Activated T-cell treated with anti-CD3 and anti-CD28 coated beads, Interleukin-2, amount 50 U/mL, for 24 hours (primary cell): ENCODE results near the gene CNTNAP2.

Experiments
- DNase-seq: peaks from one replicate; pipeline ENCODE4 v3.0.0-alpha.2; 2020
- H3K27ac Mint-ChIP-seq: 2 replicates; pipeline ENCODE4 v1.8.0; 2020; ENCODE audit warnings: mild to moderate bottlenecking, mixed read lengths
- H3K27me3 Mint-ChIP-seq: 2 replicates; pipeline ENCODE4 v1.8.0; 2020; ENCODE audit warnings: mixed read lengths
- H3K36me3 Mint-ChIP-seq: 2 replicates; pipeline ENCODE4 v1.8.0; 2020; ENCODE audit warnings: low read depth, mixed read lengths
- H3K4me1 Mint-ChIP-seq: 2 replicates; pipeline ENCODE4 v1.8.0; 2020; ENCODE audit warnings: low read depth, mixed read lengths
- H3K4me3 Mint-ChIP-seq: 2 replicates; pipeline ENCODE4 v1.8.0; 2020; ENCODE audit warnings: mild to moderate bottlenecking, moderate library complexity, mixed read lengths
- H3K9me3 Mint-ChIP-seq: 2 replicates; pipeline ENCODE4 v1.8.0; 2020; ENCODE audit warnings: mixed read lengths

Gene CNTNAP2

GRCh38 chr7:148260599-148260998 lies 2144.0 kb downstream of the CNTNAP2 start:
- DNase-seq = no peak
- H3K27me3 Mint-ChIP-seq = peaks cover 19% of the 10 kb centered on the region
- H3K9me3 Mint-ChIP-seq = no peaks in the 10 kb centered on the region
- H3K4me3 Mint-ChIP-seq = no peak overlapping the region
- no peak overlapping the region for H3K27ac Mint-ChIP-seq
- peaks cover 10% of the 10 kb centered on the region for H3K4me1 Mint-ChIP-seq
- no peaks in the 10 kb centered on the region for H3K36me3 Mint-ChIP-seq

- H3K4me1 Mint-ChIP-seq = peaks cover 10% of the 10 kb centered on the region
- H3K4me3 Mint-ChIP-seq = no peak overlapping the region
- DNase-seq = no peak
- no peaks in the 10 kb centered on the region for H3K9me3 Mint-ChIP-seq
- no peaks in the 10 kb centered on the region for H3K36me3 Mint-ChIP-seq
- H3K27me3 Mint-ChIP-seq = peaks cover 19% of the 10 kb centered on the region
- no peak overlapping the region for H3K27ac Mint-ChIP-seq
Observed at GRCh38 chr7:148261523-148261922, 2144.9 kb downstream of the CNTNAP2 start.

GRCh38 chr7:148261996-148262688 lies 2145.5 kb downstream of the CNTNAP2 start:
- no peak overlapping the region for H3K27ac Mint-ChIP-seq
- H3K4me3 Mint-ChIP-seq = peak overlapping the region; percentile 18
- DNase-seq = no peak
- H3K27me3 Mint-ChIP-seq = peaks cover 19% of the 10 kb centered on the region
- no peaks in the 10 kb centered on the region for H3K9me3 Mint-ChIP-seq
- peaks cover 10% of the 10 kb centered on the region for H3K4me1 Mint-ChIP-seq
- no peaks in the 10 kb centered on the region for H3K36me3 Mint-ChIP-seq

GRCh38 chr7:148262721-148263229 lies 2146.2 kb downstream of the CNTNAP2 start:
- Mint-ChIP-seq H3K36me3 (no peaks in the 10 kb centered on the region), H3K27me3 (peaks cover 15% of the 10 kb centered on the region), H3K9me3 (no peaks in the 10 kb centered on the region), H3K4me1 (peaks cover 10% of the 10 kb centered on the region), H3K4me3 (peak overlapping the region; percentile 18), H3K27ac (no peak overlapping the region)
- peak; percentile 80 for DNase-seq

GRCh38 chr7:148264933-148265557 lies 2148.4 kb downstream of the CNTNAP2 start:
- DNase-seq = no peak
- no peak overlapping the region for H3K4me3 Mint-ChIP-seq
- no peaks in the 10 kb centered on the region for H3K36me3 Mint-ChIP-seq
- H3K4me1 Mint-ChIP-seq = peaks cover 10% of the 10 kb centered on the region
- no peaks in the 10 kb centered on the region for H3K9me3 Mint-ChIP-seq
- H3K27ac Mint-ChIP-seq = no peak overlapping the region
- peaks cover 15% of the 10 kb centered on the region for H3K27me3 Mint-ChIP-seq

GRCh38 chr7:148265896-148266295 lies 2149.3 kb downstream of the CNTNAP2 start:
- Mint-ChIP-seq H3K36me3 (no peaks in the 10 kb centered on the region), H3K9me3 (no peaks in the 10 kb centered on the region), H3K27ac (no peak overlapping the region), H3K4me3 (no peak overlapping the region), H3K27me3 (peaks cover 15% of the 10 kb centered on the region), H3K4me1 (peaks cover 10% of the 10 kb centered on the region)
- DNase-seq = no peak

GRCh38 chr7:148266795-148267194 lies 2150.2 kb downstream of the CNTNAP2 start:
- DNase-seq = no peak
- Mint-ChIP-seq H3K4me1 (peaks cover 10% of the 10 kb centered on the region), H3K36me3 (no peaks in the 10 kb centered on the region), H3K27me3 (peaks cover 11% of the 10 kb centered on the region), H3K9me3 (no peaks in the 10 kb centered on the region), H3K4me3 (no peak overlapping the region), H3K27ac (no peak overlapping the region)

GRCh38 chr7:148270576-148270975 lies 2154.0 kb downstream of the CNTNAP2 start:
- H3K36me3 Mint-ChIP-seq = no peaks in the 10 kb centered on the region
- no peak for DNase-seq
- H3K4me1 Mint-ChIP-seq = no peaks in the 10 kb centered on the region
- no peak overlapping the region for H3K4me3 Mint-ChIP-seq
- peaks cover 12% of the 10 kb centered on the region for H3K27me3 Mint-ChIP-seq
- H3K9me3 Mint-ChIP-seq = no peaks in the 10 kb centered on the region
- H3K27ac Mint-ChIP-seq = no peak overlapping the region

GRCh38 chr7:148274118-148274517 lies 2157.5 kb downstream of the CNTNAP2 start:
- no peaks in the 10 kb centered on the region for H3K36me3 Mint-ChIP-seq
- H3K9me3 Mint-ChIP-seq = no peaks in the 10 kb centered on the region
- H3K27me3 Mint-ChIP-seq = peaks cover 12% of the 10 kb centered on the region
- H3K4me3 Mint-ChIP-seq = no peak overlapping the region
- DNase-seq = no peak
- peaks cover 10% of the 10 kb centered on the region for H3K4me1 Mint-ChIP-seq
- no peak overlapping the region for H3K27ac Mint-ChIP-seq

- Mint-ChIP-seq H3K36me3 (no peaks in the 10 kb centered on the region), H3K27ac (no peak overlapping the region), H3K4me1 (peaks cover 10% of the 10 kb centered on the region), H3K4me3 (no peak overlapping the region), H3K9me3 (no peaks in the 10 kb centered on the region), H3K27me3 (peaks cover 17% of the 10 kb centered on the region)
- DNase-seq = no peak
Observed at GRCh38 chr7:148275359-148275890, 2158.8 kb downstream of the CNTNAP2 start.

- H3K27ac Mint-ChIP-seq = no peak overlapping the region
- DNase-seq = no peak
- peaks cover 10% of the 10 kb centered on the region for H3K4me1 Mint-ChIP-seq
- H3K4me3 Mint-ChIP-seq = no peak overlapping the region
- H3K36me3 Mint-ChIP-seq = no peaks in the 10 kb centered on the region
- H3K27me3 Mint-ChIP-seq = peaks cover 17% of the 10 kb centered on the region
- no peaks in the 10 kb centered on the region for H3K9me3 Mint-ChIP-seq
Observed at GRCh38 chr7:148276314-148277041, 2159.9 kb downstream of the CNTNAP2 start.

GRCh38 chr7:148277042-148277660 lies 2160.6 kb downstream of the CNTNAP2 start:
- Mint-ChIP-seq H3K9me3 (no peaks in the 10 kb centered on the region), H3K27ac (no peak overlapping the region), H3K36me3 (no peaks in the 10 kb centered on the region), H3K27me3 (peaks cover 17% of the 10 kb centered on the region), H3K4me3 (no peak overlapping the region), H3K4me1 (peaks cover 10% of the 10 kb centered on the region)
- no peak for DNase-seq

GRCh38 chr7:148286150-148286549 lies 2169.5 kb downstream of the CNTNAP2 start:
- Mint-ChIP-seq H3K36me3 (no peaks in the 10 kb centered on the region), H3K4me1 (no peaks in the 10 kb centered on the region), H3K27ac (no peak overlapping the region), H3K27me3 (peaks cover under 1% of the 10 kb centered on the region), H3K9me3 (peaks cover 4% of the 10 kb centered on the region), H3K4me3 (no peak overlapping the region)
- DNase-seq = no peak

- Mint-ChIP-seq H3K27me3 (peaks cover 4% of the 10 kb centered on the region), H3K4me3 (no peak overlapping the region)
Observed at GRCh38 chr7:148287538-148287937, 2170.9 kb downstream of the CNTNAP2 start.

More at GRCh38 chr7:148287538-148287937, 2170.9 kb downstream of the CNTNAP2 start:
- Mint-ChIP-seq H3K27ac (no peak overlapping the region), H3K36me3 (no peaks in the 10 kb centered on the region), H3K9me3 (peaks cover 4% of the 10 kb centered on the region), H3K4me1 (no peaks in the 10 kb centered on the region)
- DNase-seq = no peak
